Pulmonary artery endothelial cell (primary cell): Measurements from ENCODE around the gene RTN4R. TPM values are rescaled to one million over a fixed set of nuclear protein-coding genes. Genes with fewer than 3 reads are reported as not detected.
"Not testable (repeated sequence)": the region's sequence is repeated elsewhere in the genome, so short reads cannot be mapped to it uniquely, and the experiment has no call there.

Source experiments
- DNase-seq: peaks from one replicate; pipeline ENCODE4 v3.0.0-alpha.2; 2011; ENCODE audit warnings: low read depth, low spot score
- total RNA-seq: library from RNA; depleted of rRNA; stranded (reverse); fragments of >200 nt; gene quantifications from 2 replicates; pipeline ENCODE4 v1.2.3, GENCODE V29; 2014

Gene RTN4R
- 0.32 and 0.46 TPM in 2 replicates for total RNA-seq

DNA sequence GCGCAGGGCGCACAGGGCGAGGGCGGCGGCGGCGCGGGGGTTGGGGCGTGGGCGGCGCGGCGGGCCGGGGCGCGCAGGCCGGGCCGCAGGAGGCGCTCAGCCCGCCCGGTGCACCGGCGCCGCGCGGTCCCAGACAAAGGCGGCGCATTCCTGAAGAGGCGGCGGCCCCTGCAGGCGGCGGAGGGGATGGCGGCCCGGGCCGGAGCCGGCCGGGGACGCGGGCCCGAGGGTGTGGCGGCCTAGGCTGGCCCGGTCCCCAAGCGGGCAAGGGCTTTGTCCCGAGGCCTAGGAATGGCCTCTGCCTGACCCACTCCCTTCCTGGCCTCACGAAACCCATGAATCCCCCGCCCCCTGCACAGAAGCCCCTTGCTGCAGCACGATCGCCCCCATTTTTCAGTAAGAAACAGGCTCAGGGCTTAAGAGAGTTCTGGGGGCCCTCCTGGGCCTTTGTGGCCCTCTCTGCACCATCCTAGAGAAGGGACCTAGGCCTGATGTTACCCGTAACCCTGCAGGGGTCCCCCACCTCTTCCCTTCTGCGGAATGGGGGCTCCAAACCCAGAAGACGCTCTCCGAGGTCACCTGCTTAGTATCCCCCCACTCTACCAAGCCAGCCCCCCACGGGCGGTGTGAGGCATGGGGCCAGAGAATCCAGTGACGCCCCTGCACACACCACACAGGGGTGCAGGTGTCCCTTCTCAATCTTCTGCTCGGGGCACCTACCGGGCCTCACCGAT, at the start of gene RTN4R:
Gene RTN4R (minus strand): TSS at position 40 of the 734 bp plus-strand sequence. CDS start 226 bp downstream, outside the sequence.
- no peak for DNase-seq

- DNase-seq: not testable (repeated sequence)
Measured at GRCh38 chr22:20317402-20318042, 49.4 kb upstream of the RTN4R start.

DNA sequence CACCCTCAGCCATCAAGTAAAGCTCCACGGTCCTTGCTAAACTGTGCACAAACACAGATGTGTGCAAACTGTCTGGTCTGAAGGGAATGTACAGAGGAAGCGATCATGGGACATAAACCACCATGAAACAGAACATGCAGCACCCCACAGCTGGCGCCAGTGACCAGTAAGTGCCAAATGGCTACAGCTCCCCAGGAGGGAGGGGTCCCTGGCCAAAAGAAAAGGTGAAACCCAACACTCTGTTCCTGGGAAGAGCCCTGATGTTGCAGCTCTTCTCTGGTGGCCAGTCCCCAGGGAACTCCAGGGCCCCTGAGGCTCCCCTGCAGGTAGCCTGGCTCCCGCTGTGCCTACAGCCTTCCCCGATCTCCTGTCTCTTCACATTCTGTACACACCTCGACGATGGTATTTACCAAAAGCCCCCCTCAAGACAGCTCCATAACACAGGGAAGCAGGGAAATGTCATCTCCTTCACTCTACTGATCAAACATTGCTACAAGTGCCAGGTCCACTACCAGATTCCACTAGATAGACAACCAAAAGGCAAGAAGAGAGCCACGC, 48.8 kb upstream of the RTN4R start:
- DNase-seq: no peak

GRCh38 chr22:20316217-20316843, 48.2 kb upstream of the RTN4R start:
- DNase-seq: no peak

DNA sequence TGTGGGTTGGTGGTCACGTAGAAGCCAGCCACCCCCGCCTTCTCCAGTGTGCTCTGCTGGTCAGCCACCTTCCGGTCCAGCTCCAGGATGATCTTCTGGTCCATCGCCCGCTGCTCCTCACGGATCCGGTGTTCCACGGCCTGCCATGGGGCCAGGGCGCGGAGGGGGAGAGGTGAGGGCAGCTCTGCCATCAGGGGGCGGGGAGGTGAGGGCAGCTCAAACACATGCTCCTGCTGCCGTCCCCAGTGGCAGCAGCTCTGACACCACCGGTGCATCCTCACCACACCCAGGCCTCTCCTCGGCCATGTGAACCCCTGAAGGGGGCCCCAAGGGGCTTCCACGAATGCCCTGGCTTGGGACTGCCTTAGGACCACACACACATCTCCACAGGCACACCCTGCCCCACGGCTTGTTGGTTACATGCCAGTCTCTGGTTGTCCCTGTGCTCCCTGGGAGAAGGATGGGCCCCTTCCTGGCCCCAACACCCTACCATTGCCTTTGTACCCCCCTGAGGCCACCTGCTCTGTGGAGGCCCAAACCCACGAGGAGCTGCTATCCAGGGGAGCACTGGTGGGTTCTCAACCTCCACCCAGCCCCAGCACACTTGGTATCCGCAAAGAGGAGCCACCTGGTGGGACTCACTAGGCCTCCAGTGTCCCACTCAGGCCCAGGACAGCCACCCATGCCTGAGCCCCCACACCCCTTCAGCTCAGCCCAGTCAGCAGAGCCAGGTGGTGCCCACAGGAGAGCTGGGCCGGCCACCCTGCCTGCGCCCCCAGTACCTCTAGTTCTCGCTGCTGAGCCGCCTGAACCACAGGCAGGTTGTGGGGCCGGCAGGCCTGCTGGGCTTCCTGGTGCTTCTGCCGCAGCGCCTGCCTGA, 47.5 kb upstream of the RTN4R start:
- no peak for DNase-seq

GRCh38 chr22:20314741-20315336, 46.7 kb upstream of the RTN4R start:
- not testable (repeated sequence) for DNase-seq

DNA sequence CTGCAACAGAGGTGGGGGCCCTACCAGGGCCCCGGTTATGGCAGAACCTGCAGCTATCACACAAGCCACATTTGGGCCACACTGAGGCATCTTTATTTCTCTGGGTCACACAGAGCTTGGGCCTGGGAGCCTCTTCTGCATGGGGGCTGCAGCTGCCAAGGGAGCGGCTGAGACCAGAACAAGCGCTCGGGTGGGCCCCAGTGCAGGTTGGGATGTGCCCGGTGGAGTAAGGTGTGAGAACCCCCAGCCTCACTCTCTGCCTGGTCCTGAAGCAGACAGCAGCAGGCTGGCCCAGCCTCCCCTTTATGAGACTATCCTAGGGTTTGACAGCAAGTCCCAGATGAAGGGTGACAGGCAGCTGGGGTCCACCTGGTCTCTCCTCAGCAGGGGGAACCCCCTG, 46.1 kb upstream of the RTN4R start:
- not testable (repeated sequence) for DNase-seq

- DNase-seq: not testable (repeated sequence)
Measured at GRCh38 chr22:20313306-20314077, 45.4 kb upstream of the RTN4R start.

DNA sequence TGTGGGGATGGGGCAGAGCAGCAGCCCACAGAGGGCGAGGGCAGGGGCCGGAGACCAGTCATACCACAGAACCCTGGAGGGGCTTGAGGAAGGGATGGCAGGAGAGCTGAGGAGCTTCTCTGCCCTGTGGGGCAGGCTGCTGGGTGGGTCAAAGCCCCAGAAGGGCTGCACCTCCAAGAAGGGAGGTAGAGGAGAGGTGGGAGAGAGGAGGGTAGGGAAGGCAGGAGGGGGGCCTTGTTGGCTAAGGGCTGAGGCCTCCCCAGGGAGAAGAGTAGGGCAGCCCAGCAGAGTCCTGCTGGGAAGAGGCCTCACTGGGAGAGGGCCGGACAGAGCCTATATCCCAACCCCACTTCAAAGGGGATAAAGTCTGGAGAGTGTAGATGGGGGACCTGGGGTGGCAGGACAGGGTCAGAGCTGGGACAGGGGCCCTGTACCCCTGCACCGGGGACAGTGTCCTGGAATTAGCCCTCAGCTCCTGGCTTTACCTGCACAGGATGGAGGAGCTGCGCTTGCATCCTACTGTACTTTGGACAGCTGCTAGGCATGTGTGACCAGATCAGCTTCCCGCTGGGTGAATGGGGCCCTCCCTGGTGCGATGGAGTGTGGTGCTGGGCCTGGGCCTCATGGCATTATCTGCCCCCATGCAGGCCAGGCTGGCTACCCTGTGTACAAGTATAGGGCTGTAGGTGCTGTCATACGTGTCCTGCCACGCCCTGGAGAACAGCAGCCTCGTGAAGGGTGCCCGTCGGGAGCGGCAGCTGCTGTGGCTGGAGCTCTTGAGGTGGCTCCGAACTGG, 44.5 kb upstream of the RTN4R start:
- no peak for DNase-seq

GRCh38 chr22:20311249-20312062, 43.3 kb upstream of the RTN4R start:
- DNase-seq: not testable (repeated sequence)

GRCh38 chr22:20310773-20311172, 42.7 kb upstream of the RTN4R start:
- not testable (repeated sequence) for DNase-seq

DNA sequence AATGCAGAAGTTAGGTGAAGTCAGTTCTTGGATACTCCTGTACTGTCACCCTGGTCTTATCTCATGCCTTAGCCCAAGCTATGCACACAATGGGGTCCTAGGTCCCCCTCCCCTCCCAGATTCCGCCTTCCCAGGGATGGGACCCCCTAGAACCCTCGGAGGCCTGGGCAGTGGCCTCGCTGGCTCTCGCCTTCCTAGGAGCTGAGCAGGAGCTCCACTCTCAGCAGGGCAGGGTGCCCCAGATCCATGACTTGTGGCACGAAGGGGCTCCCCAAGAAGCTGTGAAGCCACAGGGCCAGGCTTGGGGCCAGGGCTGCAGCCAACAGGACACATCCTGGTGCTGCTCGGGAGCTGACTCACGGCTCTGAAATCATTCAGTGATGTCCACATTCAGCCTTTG, 42.1 kb upstream of the RTN4R start:
- not testable (repeated sequence) for DNase-seq

DNA sequence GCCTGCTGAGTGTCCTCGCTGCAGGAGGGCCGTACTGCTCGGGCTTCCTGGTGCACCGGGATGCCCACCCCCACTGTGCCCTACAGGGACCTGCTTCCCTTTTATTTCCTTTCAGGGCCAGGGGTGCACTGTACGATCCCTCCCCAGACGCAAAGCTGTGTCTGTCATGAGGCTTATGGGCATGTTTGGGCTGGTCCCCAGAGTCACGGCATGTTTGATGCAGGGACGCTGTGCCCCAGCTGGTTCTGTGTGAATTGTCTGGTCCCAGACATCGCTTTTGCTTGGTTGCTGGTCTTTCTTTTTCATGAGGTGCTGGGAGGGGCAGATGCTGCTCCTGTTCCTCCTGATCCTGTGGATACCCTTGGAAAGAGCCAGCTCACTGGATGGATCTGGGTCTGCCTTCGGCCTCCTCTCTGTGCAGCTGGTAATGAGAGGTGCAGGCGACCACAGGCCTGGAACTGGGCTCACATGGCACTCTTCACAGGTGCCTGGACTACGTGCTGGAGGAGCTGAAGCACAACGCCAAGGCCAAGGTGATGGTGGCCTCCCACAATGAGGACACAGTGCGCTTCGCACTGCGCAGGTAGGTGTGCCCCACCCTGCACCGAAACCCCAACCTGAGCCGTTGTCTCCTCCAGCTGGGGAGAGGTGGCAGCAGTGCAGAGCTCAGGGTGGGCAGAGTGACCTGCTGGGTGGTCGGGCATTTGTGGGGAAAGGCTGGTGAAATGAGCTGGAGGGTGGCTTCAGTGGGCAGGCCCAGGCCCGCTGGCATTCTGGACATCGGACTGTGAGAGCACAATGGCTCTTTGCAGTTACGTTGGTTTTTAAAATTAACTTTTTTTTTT, 40.9 kb upstream of the RTN4R start:
- not testable (repeated sequence) for DNase-seq

DNA sequence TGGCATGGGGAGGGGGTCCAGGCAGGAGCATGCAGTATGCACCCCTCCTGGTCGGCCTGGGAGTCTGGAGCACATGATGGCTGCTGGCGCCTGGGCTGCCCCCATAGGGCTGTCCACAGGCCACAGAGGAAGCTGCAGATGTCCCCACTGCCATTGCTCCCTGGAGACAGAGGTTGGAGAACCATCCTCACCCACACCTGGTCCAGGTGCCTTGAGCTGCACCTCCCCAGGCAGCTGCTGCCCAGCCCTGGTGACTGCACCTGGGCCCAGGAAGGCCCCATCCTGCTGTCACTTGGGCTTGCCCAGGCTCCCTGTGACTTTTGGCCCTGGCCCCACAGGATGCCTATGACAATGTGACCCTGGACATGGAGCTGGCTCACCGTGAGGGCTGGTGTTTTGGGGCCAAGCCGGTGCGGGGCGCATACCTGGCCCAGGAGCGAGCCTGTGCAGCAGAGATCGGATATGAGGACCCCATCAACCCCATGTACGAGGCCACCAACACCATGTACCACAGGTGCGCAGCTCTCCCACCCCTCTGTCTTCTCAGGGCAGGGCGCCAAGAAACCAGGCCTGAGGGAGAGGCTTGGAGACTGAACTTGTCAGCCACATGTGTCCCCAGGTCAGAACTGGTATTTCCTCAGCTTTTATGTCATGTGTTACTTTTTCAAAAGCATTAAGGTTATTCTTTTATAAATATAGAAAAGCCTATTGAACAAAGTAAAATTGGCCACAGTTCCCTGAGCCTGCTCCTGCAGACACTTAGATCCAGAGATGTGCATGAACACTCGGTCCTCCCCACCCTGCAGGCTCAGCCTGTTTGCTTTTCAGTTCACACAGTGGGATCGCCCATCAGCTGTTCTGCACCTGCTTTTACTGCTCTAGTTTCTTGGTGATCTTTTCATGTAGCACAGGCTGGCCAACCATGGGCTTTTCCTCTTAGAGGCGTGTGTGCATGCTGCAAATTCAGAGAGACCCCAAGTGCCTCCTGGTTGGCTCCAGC, 39.6 kb upstream of the RTN4R start:
- DNase-seq: not testable (repeated sequence)

DNA sequence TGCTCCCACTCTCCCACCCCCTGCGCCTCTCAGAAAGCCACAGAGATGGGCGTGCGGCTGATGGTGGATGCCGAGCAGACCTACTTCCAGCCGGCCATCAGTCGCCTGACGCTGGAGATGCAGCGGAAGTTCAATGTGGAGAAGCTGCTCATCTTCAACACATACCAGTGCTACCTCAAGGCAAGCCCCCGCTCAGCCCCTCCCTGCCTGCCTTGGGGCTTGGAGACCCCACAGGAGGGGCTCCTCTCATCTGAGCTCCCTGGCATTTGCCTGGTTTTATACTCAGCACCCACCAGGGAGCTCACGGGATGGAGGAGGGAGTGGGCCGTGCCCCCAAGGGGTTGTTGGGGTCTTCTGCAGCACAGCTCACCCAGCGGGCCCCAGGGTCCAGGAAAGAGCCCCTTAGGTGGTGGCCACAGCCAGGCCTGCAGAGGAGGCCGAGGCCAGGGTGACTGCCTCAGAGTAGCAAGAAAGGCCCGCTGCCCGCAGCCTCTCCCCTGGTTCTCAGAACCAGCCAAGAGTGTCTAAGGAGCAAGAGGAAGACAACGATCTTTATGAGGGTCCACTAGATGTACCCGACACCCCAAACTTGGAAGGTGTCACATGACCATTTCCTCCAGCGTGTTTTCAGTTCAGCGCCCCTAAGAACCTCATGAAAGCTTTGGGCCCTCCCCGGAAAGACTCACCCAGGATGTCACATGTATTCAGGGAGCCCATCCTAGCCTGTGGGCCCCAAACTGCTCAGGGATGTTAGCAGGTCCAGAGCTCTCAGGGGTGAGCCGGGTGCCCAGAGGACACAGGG, 38.7 kb upstream of the RTN4R start:
- not testable (repeated sequence) for DNase-seq
